NB4 (cell line): Measurements from ENCODE around the gene FBXO24.

Source experiments
- DNase-seq: peaks from one replicate; pipeline ENCODE4 v3.0.0; 2010; ENCODE audit warnings: low read depth
- H3K4me3 ChIP-seq: one replicate; pipeline ENCODE4 v1.5.1; 2011; ENCODE audit warnings: mild to moderate bottlenecking, low read depth, low read length, moderate library complexity
- MYC ChIP-seq: IDR thresholded peaks from 2 replicates; pipeline ENCODE4 v1.6.1; 2011; ENCODE audit warnings: low read depth, low read length
- POLR2A ChIP-seq: IDR thresholded peaks from 2 replicates; pipeline ENCODE4 v1.6.1; 2011; ENCODE audit warnings: mild to moderate bottlenecking; ENCODE audit not compliant: insufficient read length; ENCODE audit errors: extremely low read depth
- TF ChIP-seq, protein P1 (sequence below): IDR thresholded peaks from 2 replicates; pipeline ENCODE4 v1.6.1; 2011; ENCODE audit warnings: low read depth, low read length
- TF ChIP-seq, protein P2 (sequence below): IDR thresholded peaks from one replicate; pipeline ENCODE4 v1.5.1; 2012; ENCODE audit warnings: low read depth, low read length

Gene FBXO24

DNA sequence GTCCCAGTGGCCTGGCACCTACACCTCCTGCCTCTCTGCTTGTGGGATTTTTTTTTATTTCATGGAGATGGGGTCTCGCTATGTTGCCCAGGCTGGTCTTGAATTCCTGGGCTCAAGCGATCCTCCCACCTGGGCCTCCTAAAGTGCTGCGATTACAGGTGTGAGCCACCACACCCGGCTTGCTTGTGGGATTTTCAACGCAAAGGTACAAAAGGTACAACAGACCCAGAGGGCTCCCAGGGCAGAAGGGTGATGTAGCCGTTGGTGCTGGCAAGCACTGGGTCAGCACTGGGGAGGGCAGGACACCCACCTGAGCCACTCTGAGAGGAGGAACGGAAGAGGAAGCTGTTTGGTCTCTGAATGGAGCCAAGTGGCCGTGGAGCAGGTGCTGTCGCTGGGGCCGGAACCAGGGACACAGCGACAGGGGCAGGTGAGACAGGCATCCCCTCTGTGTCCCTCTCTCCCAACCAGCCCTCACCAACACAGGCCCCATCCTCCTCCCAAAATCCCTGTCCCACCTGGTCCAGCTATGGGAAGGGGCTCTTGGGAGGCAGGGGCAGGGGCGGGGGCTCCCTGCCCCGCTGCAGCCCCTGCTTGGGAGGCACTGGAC is 9.6 kb upstream of the FBXO24 start:
- DNase-seq, result no peak
- TF ChIP-seq POLR2A (no peak), MYC (no peak)
- TF ChIP-seq, protein P1, sequence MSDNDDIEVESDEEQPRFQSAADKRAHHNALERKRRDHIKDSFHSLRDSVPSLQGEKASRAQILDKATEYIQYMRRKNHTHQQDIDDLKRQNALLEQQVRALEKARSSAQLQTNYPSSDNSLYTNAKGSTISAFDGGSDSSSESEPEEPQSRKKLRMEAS, result no peak
- TF ChIP-seq, protein P2, sequence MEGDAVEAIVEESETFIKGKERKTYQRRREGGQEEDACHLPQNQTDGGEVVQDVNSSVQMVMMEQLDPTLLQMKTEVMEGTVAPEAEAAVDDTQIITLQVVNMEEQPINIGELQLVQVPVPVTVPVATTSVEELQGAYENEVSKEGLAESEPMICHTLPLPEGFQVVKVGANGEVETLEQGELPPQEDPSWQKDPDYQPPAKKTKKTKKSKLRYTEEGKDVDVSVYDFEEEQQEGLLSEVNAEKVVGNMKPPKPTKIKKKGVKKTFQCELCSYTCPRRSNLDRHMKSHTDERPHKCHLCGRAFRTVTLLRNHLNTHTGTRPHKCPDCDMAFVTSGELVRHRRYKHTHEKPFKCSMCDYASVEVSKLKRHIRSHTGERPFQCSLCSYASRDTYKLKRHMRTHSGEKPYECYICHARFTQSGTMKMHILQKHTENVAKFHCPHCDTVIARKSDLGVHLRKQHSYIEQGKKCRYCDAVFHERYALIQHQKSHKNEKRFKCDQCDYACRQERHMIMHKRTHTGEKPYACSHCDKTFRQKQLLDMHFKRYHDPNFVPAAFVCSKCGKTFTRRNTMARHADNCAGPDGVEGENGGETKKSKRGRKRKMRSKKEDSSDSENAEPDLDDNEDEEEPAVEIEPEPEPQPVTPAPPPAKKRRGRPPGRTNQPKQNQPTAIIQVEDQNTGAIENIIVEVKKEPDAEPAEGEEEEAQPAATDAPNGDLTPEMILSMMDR, result no peak

DNA sequence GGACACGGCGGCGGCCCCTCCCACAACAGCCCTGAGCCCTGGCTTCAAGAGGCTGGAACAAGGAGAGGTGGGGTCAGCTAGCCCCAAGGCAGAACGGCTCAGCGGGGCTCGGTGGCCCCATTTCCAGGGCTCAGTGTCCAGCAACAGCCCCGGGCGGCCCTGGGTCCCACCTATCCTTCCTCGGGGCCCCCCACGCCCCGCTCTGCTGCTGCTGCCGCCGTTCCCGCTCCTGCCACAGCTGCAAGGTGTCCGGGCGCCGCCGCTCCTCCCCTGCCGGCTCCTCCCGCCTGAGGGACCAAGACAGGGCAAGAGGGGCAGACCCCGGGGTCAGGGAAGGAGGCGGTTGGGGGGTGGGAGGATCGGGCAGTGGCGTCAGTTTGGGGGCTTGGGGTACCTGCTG is 9.0 kb upstream of the FBXO24 start:
- TF ChIP-seq, protein P2, result no peak
- TF ChIP-seq MYC, result no peak
- H3K4me3 ChIP-seq, result no peak overlapping the region
- no peak for DNase-seq

More for the DNA sequence above, 9.6 kb upstream of the FBXO24 start:
- H3K4me3 ChIP-seq, result no peak overlapping the region

DNA sequence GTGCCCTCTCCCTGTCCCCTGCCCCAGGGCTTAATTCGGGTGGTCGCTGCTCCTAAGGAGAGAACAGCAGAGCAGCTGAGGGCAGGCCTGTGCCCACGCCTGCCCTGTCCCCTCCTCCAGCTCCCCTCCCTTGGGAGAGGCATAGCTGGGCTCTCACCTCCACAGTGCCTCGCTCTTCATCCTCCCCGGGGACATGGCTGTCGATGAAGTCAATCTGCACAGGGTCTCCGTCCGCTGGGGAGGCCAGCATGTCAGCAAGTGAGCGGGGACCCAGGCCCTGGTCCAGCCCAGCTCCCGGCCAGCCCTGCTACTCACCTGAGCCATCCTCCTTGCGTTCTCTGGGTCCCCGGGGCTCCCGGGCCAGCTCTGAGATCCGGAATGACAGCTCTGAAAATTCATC is 8.6 kb upstream of the FBXO24 start:
- DNase-seq, result no peak
- H3K4me3 ChIP-seq, result no peak overlapping the region
- TF ChIP-seq POLR2A (no peak), MYC (no peak)
- TF ChIP-seq, protein P2, result no peak
- TF ChIP-seq, protein P1, result no peak

DNA sequence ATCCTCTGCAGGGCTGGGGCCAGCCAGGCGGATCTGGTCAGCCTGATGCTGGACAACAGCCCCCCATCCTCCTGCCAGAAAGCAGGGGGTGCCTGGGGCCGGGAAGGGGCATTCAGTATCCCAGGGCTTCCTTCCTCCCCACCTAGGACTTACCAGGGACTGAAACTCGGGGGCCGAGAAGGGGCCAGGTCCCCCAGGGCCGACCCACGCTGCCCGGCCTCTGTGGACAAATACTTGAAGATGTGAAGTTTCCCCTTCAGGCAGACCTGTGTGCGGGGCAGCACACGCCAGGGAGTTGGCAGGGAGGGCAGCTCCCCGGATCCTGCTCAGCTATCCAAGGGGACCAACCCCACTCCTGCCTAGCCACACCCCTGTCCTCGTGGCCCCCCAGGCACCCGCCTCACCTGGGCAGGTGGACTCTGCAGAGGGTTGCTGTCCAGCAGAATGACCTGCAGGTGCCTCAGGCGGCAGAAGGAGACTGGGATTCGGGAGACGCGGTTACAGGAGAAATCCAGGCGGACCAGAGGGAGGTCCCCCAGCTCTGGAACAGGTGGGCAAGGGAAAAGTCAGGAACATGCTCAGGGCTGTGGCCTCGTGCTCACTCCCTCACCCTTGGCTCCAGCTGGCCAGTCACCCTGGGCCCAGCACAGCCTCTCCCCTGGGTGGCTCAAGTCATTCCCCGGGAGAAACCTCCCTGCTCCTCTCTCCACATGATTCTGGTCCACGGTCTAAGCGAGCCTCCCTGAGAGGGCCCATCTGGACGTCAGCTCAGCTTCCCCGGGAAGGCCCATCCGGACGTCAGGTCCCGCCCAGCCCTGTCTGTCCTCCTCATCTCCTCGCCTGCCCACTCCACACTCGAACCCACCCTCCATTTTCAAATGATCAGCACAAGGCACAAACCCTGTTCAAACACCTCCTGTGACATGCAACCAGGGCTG is 7.6 kb upstream of the FBXO24 start:
- DNase-seq, result no peak
- TF ChIP-seq, protein P1, result no peak
- no peak overlapping the region for H3K4me3 ChIP-seq

DNA sequence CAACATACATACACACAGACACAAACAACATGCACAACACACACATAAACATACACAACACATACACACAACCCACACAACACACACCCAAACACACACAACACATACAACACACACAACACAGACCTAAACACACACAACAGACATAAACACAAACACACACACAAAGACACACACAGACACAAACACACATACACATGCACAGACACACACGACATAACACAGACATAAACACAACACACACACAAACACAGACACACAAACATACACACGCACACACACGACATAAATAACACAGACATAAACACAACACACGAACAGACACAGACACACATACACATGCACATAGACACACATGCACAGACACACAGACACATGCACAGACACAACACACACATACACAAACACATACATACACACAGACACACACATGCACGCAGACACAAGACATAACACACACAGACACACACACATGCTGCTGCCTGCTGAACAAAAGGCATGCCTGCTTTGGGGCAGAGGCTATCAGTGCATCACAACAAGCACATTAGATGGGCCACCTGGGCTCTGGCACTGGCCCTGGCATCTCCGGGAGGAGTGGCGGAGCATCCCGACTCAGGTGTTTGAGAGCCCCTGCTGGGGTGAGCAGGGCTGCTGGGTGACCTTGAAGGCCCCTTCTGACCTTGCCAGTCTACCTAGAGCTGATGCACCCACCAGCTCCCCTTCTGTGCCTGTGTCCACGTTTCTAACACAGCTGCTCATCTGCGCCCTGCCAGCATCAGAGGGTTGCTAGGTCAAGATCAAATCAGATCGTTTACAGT is 5.5 kb upstream of the FBXO24 start:
- no peak for DNase-seq
- H3K4me3 ChIP-seq, result no peak overlapping the region
- TF ChIP-seq MYC (no peak), POLR2A (no peak)
- TF ChIP-seq, protein P2, result no peak
- TF ChIP-seq, protein P1, result no peak

DNA sequence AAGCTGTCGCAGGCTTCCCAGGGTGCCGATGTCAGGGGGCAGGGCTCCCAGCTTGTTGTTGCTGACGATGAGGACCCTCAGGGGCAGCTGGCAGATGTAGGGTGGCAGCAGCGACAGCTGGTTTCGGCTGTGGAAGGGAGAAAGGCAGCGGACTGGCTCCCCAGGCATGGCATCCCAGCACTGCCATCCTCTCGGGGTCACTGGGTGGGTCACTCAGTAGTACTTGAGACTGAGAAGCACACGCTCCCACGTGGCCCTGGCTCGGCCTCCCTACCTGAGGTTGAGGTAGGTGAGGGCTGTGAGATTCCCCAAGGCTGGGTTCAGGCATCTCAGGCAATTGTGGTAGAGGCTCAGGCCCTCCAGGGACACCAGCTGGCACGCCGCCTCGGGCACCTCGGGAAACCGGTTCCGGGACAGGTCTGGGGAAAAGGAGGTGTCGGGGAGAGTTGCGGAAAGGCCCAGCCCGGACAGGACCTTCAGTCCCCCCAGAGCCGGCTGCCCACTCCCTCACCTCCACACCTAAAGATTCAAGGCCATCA is 4.0 kb upstream of the FBXO24 start:
- H3K4me3 ChIP-seq, result peak overlapping the region; percentile 93
- TF ChIP-seq POLR2A (no peak), MYC (no peak)
- TF ChIP-seq, protein P1, result no peak
- TF ChIP-seq, protein P2, result no peak
- no peak for DNase-seq
